ENCODE data around the gene TOR1B. TPM values are rescaled to one million over a fixed set of nuclear protein-coding genes. Genes with fewer than 3 reads are reported as not detected.

TOR1B gene
- 22.3 to 23.8 TPM (median 22.9 TPM) in 5 replicates for total RNA-seq (2022; extraction: Qiagen RNA extraction)

GRCh38 chr9:129802833-129803675 lies at the start of gene TOR1B:
Gene TOR1B, plus strand, starts transcription at chr9:129803184. Its CDS starts 29 bp downstream, at chr9:129803213.

GRCh38 chr9:129823935-129824601 lies 21.1 kb downstream of the TOR1B start, which contains the start of gene TOR1A:
Gene TOR1A, minus strand, starts transcription at chr9:129824136. Its CDS starts 51 bp downstream, at chr9:129824085.

GRCh38 chr9:129835128-129835859 lies 32.3 kb downstream of the TOR1B start, which contains the start of the genes C9orf78 and USP20:
Gene C9orf78, minus strand, starts transcription at chr9:129835275. Its CDS starts 54 bp downstream, at chr9:129835221.
Gene USP20, plus strand, starts transcription at chr9:129835458. Its CDS starts 17,098 bp downstream, at chr9:129852556.

Other genes with a start within 250 kb of the TOR1B start
- gene C9orf50, start 182.1 kb upstream of the TOR1B start, total RNA-seq (2022; extraction: Qiagen RNA extraction): 0.08 to 0.16 TPM in 2 of 5 replicates, not detected in the others
- gene NTMT1, start 177.0 kb upstream of the TOR1B start, total RNA-seq (2022; extraction: Qiagen RNA extraction): 85.0 to 95.0 TPM (median 89.5 TPM) in 5 replicates
- 19.8 to 25.1 TPM (median 23.9 TPM) in 5 replicates for gene ASB6, start 161.0 kb upstream of the TOR1B start, total RNA-seq (2022; extraction: Qiagen RNA extraction)
- 5.3 to 12.3 TPM (median 10.4 TPM) in 5 replicates for gene PRRX2, start 137.5 kb upstream of the TOR1B start, total RNA-seq (2022; extraction: Qiagen RNA extraction)
- 151 to 187 TPM (median 161 TPM) in 5 replicates for gene PTGES, start 50.1 kb upstream of the TOR1B start, total RNA-seq (2022; extraction: Qiagen RNA extraction)
- gene TOR1A, start 21.0 kb downstream of the TOR1B start, total RNA-seq (2022; extraction: Qiagen RNA extraction): 57.5 to 61.8 TPM (median 60.9 TPM) in 5 replicates
- gene C9orf78, start 32.1 kb downstream of the TOR1B start, total RNA-seq (2022; extraction: Qiagen RNA extraction): 43.6 to 55.5 TPM (median 47.6 TPM) in 5 replicates
- gene USP20, start 32.3 kb downstream of the TOR1B start, total RNA-seq (2022; extraction: Qiagen RNA extraction): 3.7 to 6.1 TPM (median 5.6 TPM) in 5 replicates
- 11.8 to 15.0 TPM (median 13.5 TPM) in 5 replicates for gene FNBP1, start 240.0 kb downstream of the TOR1B start, total RNA-seq (2022; extraction: Qiagen RNA extraction)

Measured in A549 treated with AZD2906 at 1 μM for 4 hours (cell line).